Right cardiac atrium (tissue), 5 donors: ENCODE measurements around the gene HAUS1. TPM values are rescaled to one million over a fixed set of nuclear protein-coding genes. Genes with fewer than 3 reads are reported as not detected.
"Not testable (repeated sequence)": the region's sequence is repeated elsewhere in the genome, so short reads cannot be mapped to it uniquely, and the experiment has no call there.

Experiments used
- ATAC-seq, 2 donors: fragments of 200-7000 bp; cut with Tn5 transposase; one replicate each; pipeline versions ENCODE4 v1.8.0 to v1.9.1; 2020; ENCODE audit warnings: moderate library complexity in 2 of 2, mild to moderate bottlenecking in 1 of 2
- DNase-seq, 3 donors: peaks; one replicate each; pipeline ENCODE4 v3.0.0-alpha.2; 2020
- H3K27ac ChIP-seq: one replicate; pipeline ENCODE4 v1.5.1; 2013; ENCODE audit warnings: mild to moderate bottlenecking, low read length, control low read depth, moderate library complexity
- H3K27me3 ChIP-seq: one replicate; pipeline ENCODE4 v1.6.1; 2013; ENCODE audit not compliant: control insufficient read depth, insufficient read depth
- H3K4me1 ChIP-seq: one replicate; pipeline ENCODE4 v1.6.1; 2013; ENCODE audit warnings: low read length; ENCODE audit not compliant: control insufficient read depth, insufficient read depth
- H3K4me3 ChIP-seq: one replicate; pipeline ENCODE4 v1.5.1; 2013; ENCODE audit warnings: low read length, control low read depth
- H3K9me3 ChIP-seq: one replicate; pipeline ENCODE4 v1.6.1; 2013; ENCODE audit warnings: low read length; ENCODE audit not compliant: control insufficient read depth
- WGBS: extraction: QIAGEN DNeasy Blood & Tissue Kit; methylation state at CpG from one replicate; pipeline ENCODE4 v1.1.7; 2013; 5-methylcytosine and 5-hydroxymethylcytosine counted together
- intact Hi-C, 4 donors: fragments of 100-400 bp; cut with DNase I; formaldehyde crosslinking; loops; one replicate each; pipeline versions ENCODE4 v1.11.0 to v1.14.0; 2022 to 2023
- polyA plus RNA-seq: library from polyadenylated mRNA; stranded (reverse); fragments of 200-250 nt; gene quantifications from one replicate; pipeline ENCODE4 v1.2.3, GENCODE V29; 2013
- total RNA-seq, 4 donors: library from RNA; stranded (reverse); fragmentation: NEBNext Ultra II Directional; extraction: Animal tissue kit (Norgen Biotek cat#: 25700); gene quantifications; one replicate each; pipeline ENCODE4 v1.2.1, GENCODE V29; 2021
- donor health status: healthy with polysubstance abuse.
- donor health status: DM: no; HTN: yes; CAD: no.
- donor health status: DM: no; HTN: no; CAD: no.
- donor health status: DM: no; HTN: yes; CAD: no; lungs with severe emphysema.
- donor health status: DM: yes; HTN: yes; CAD: no.

HAUS1 gene
- total and polyA plus RNA-seq, 5 donors = 8.8 to 15.0 (median 9.4) TPM

- intact Hi-C loops = loop anchor here in 1 of 4 donors (10.0 kb wide), 1 partner anchor 508 kb away; no protein-coding TSS in a partner anchor
- 91% methylated on average over 3 of the region's 3 CpGs for WGBS
- ATAC-seq (no peak), DNase-seq (no peak)
- no peaks in the 10 kb centered on the region for H3K27me3 ChIP-seq
- no peak overlapping the region for H3K4me3 ChIP-seq
- no peaks in the 10 kb centered on the region for H3K9me3 ChIP-seq
- H3K4me1 ChIP-seq = peaks cover 2% of the 10 kb centered on the region
- H3K27ac ChIP-seq = no peak overlapping the region
Measured at GRCh38 chr18:46156843-46157242, 52.7 kb downstream of the HAUS1 start.

GRCh38 chr18:46158499-46158898 lies 54.3 kb downstream of the HAUS1 start:
- H3K4me3 ChIP-seq = no peak overlapping the region
- ATAC-seq (no peak), DNase-seq (no peak)
- intact Hi-C loops = loop anchor here in 1 of 4 donors (10.0 kb wide), 1 partner anchor 506 kb away; no protein-coding TSS in a partner anchor
- no peaks in the 10 kb centered on the region for H3K9me3 ChIP-seq
- H3K27me3 ChIP-seq = no peaks in the 10 kb centered on the region
- no peaks in the 10 kb centered on the region for H3K4me1 ChIP-seq
- WGBS = 76% methylated on average over 3 of the region's 3 CpGs
- no peak overlapping the region for H3K27ac ChIP-seq

GRCh38 chr18:46160050-46160798 lies 56.0 kb downstream of the HAUS1 start:
- Histone ChIP-seq H3K4me1 (no peaks in the 10 kb centered on the region), H3K27me3 (no peaks in the 10 kb centered on the region), H3K4me3 (no peak overlapping the region), H3K9me3 (no peaks in the 10 kb centered on the region), H3K27ac (no peak overlapping the region)
- no peak for DNase-seq
- intact Hi-C loops = loop anchor here in 2 of 4 donors (5.0 to 10.0 kb wide), 2 partner anchors 167 to 355 kb away; no protein-coding TSS in a partner anchor
- WGBS = 93% methylated on average over 4 of the region's 4 CpGs
- ATAC-seq = no peak

- 96% methylated on average over 5 of the region's 5 CpGs for WGBS
- DNase-seq, H3K27me3 ChIP-seq, H3K4me1 ChIP-seq, H3K4me3 ChIP-seq, H3K27ac ChIP-seq, ATAC-seq, H3K9me3 ChIP-seq: not testable (repeated sequence)
- intact Hi-C loops = loop anchor here in 2 of 4 donors (5.0 to 10.0 kb wide), 2 partner anchors 166 to 354 kb away; no protein-coding TSS in a partner anchor
Measured at GRCh38 chr18:46160840-46161239, 56.7 kb downstream of the HAUS1 start.

GRCh38 chr18:46161703-46162396 lies 57.7 kb downstream of the HAUS1 start:
- Histone ChIP-seq H3K4me3 (no peak overlapping the region), H3K4me1 (no peaks in the 10 kb centered on the region), H3K9me3 (no peaks in the 10 kb centered on the region), H3K27ac (no peak overlapping the region), H3K27me3 (no peaks in the 10 kb centered on the region)
- WGBS = 64% methylated on average over 6 of the region's 6 CpGs
- no peak for ATAC-seq
- DNase-seq = no peak
- intact Hi-C loops = loop anchor here in 2 of 4 donors (5.0 to 10.0 kb wide), 2 partner anchors 165 to 353 kb away; no protein-coding TSS in a partner anchor

- Histone ChIP-seq H3K4me1 (no peaks in the 10 kb centered on the region), H3K27me3 (no peaks in the 10 kb centered on the region), H3K9me3 (no peaks in the 10 kb centered on the region), H3K4me3 (no peak overlapping the region), H3K27ac (no peak overlapping the region)
- DNase-seq (no peak), ATAC-seq (no peak)
- intact Hi-C loops = loop anchor here in 2 of 4 donors (5.0 to 10.0 kb wide), 2 partner anchors 164 to 352 kb away; no protein-coding TSS in a partner anchor
- WGBS = 75% methylated on average over 3 of the region's 3 CpGs
Measured at GRCh38 chr18:46163091-46163490, 58.9 kb downstream of the HAUS1 start.

GRCh38 chr18:46163941-46164499 lies 59.8 kb downstream of the HAUS1 start:
- H3K4me1 ChIP-seq = no peaks in the 10 kb centered on the region
- no peak overlapping the region for H3K4me3 ChIP-seq
- DNase-seq (no peak), ATAC-seq (no peak)
- intact Hi-C loops = loop anchor here in 2 of 4 donors (5.0 to 10.0 kb wide), 2 partner anchors 163 to 351 kb away; no protein-coding TSS in a partner anchor
- no peak overlapping the region for H3K27ac ChIP-seq
- 92% methylated on average over 7 of the region's 7 CpGs for WGBS
- no peaks in the 10 kb centered on the region for H3K9me3 ChIP-seq
- no peaks in the 10 kb centered on the region for H3K27me3 ChIP-seq

GRCh38 chr18:46164502-46164901 lies 60.3 kb downstream of the HAUS1 start:
- not testable (repeated sequence) for H3K27me3 ChIP-seq, DNase-seq, H3K4me1 ChIP-seq, H3K27ac ChIP-seq, ATAC-seq, H3K4me3 ChIP-seq, H3K9me3 ChIP-seq
- WGBS = 83% methylated on average over 4 of the region's 4 CpGs
- intact Hi-C loops = loop anchor here in 2 of 4 donors (5.0 to 10.0 kb wide), 2 partner anchors 163 to 350 kb away; no protein-coding TSS in a partner anchor

- Histone ChIP-seq H3K27ac (no peak overlapping the region), H3K27me3 (no peaks in the 10 kb centered on the region), H3K4me3 (no peak overlapping the region), H3K9me3 (no peaks in the 10 kb centered on the region), H3K4me1 (no peaks in the 10 kb centered on the region)
- DNase-seq (no peak), ATAC-seq (no peak)
- WGBS = 96% methylated on average over 13 of the region's 13 CpGs
- intact Hi-C loops = loop anchor here in 2 of 4 donors (5.0 to 10.0 kb wide), 2 partner anchors 162 to 350 kb away; no protein-coding TSS in a partner anchor
Measured at GRCh38 chr18:46164920-46165319, 60.7 kb downstream of the HAUS1 start.

- H3K4me3 ChIP-seq = no peak overlapping the region
Measured at GRCh38 chr18:46166261-46166970, 62.2 kb downstream of the HAUS1 start.

More at GRCh38 chr18:46166261-46166970, 62.2 kb downstream of the HAUS1 start:
- DNase-seq (no peak), ATAC-seq (no peak)
- no peaks in the 10 kb centered on the region for H3K27me3 ChIP-seq
- H3K4me1 ChIP-seq = no peaks in the 10 kb centered on the region
- 77% methylated on average over 6 of the region's 6 CpGs for WGBS
- intact Hi-C loops = loop anchor here in 1 of 4 donors (10.0 kb wide), 1 partner anchor 348 kb away; no protein-coding TSS in a partner anchor
- H3K27ac ChIP-seq = no peak overlapping the region
- H3K9me3 ChIP-seq = no peaks in the 10 kb centered on the region
